Measurements from ENCODE around the gene IGSF11.
A peak's percentile ranks its signal among the peaks of the same experiment; 100 is the strongest.
"Not testable (repeated sequence)": the region's sequence is repeated elsewhere in the genome, so short reads cannot be mapped to it uniquely, and the experiment has no call there.

The IGSF11 gene

DNA sequence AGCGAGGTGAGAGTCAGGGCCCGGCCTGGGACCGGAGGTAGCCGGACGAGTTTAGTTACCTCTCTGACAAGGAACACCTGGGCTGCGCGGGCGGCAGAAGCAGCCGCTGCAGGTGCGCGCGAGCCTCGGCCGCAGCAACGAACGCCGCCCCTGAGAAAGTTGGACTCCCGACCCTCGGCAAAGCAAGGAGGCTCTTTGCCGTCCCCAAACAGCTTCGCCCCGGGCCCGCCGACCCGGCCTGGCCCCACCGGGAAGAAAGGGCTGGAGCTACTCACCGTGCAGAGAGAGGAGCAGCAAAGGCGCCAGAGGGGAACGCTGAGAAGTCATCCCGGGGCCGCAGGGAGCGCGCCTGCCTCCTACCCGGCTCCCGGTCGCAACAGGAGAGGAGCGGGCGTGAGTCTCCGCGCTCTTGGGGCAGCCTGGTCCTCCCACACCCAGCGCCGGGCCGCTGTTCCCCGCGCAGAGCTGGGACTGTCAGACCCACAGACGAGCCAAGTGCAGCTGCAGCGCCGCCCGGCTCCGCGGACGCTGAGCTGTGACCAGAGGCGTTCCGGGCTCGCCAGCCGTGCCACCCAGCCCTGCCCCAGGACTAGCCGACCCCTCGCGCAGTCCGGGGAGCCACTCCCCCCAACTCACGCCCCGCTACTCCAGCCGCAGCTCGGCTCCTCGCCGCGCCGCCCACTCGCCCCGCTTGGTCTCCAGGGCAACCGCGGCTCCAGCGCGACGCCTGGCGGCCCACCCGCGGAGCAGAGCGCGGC is at the start of gene IGSF11:
Gene IGSF11, minus strand, starts transcription at position 591 of the 758 bp plus-strand sequence. Its CDS starts 264 bp downstream, at position 327.
- DNase-seq (ENCODE audit: insufficient read length, low spot score) (peak; percentile 13), FAIRE-seq (no peak)
- no peak for TF ChIP-seq POLR2A (IDR thresholded peaks at IDR 0.05; ENCODE audit: low read depth, low read length)

- FAIRE-seq (no peak), DNase-seq (ENCODE audit: insufficient read length, low spot score) (no peak)
- TF ChIP-seq POLR2A (IDR thresholded peaks at IDR 0.05; ENCODE audit: low read depth, low read length): no peak
These were observed 45.7 kb upstream of the IGSF11 start for GRCh38 chr3:119080364-119080763.

DNA sequence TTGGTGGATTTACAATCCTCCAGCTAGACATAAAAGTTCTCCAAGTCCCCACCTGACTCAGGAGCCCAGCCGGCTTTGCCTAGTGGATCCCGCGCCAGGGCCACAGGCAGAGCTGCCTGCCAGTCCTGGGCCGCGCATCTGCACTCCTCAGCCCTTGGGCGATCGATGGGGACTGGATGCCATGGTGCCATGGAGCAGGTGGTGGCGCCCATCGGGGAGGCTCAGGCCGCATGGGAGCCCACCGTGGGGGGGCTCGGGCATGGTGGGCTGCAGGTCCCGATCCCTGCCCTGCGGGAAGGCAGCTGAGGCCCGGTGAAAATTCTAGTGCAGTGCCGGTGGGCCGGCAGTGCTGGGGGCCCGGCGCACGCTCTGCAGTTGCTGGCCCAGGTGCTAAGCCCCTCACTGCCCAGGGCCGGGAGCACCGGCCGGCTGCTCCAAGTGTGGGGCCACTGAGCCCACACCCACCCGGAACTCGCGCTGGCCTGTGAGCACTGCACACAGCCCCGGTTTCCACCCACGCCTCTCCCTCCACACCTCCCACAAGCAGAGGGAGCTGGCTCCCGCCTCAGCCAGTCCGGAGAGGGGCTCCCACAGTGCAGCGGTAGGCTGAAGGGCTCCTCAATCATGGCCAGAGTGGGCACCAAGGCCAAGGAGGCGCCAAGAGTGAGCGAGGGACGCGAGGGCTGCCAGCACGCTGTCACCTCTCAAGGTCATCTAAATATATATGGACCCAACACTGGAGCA is 38.8 kb upstream of the IGSF11 start:
- FAIRE-seq (no peak), DNase-seq (ENCODE audit: insufficient read length, low spot score) (no peak)
- no peak for TF ChIP-seq POLR2A (IDR thresholded peaks at IDR 0.05; ENCODE audit: low read depth, low read length)

DNA sequence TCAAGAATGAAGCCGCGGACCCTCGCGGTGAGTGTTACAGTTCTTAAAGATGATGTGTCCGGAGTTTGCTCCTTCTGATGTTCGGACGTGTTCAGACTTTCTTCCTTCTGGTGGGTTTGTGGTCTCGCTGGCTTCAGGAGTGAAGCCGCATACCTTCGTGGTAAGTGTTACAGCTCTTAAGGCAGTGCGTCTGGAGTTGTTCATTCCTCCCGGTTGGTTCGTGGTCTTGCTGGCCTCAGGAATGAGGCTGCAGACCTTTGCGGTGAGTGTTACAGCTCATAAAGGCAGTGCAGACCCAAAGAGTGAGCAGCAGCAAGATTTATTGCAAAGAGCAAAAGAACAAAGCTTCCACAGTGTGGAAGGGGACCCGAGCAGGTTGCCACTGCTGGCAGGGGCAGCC is 37.8 kb upstream of the IGSF11 start:
- not testable (repeated sequence) for DNase-seq (ENCODE audit: insufficient read length, low spot score); FAIRE-seq

GRCh38 chr3:119069725-119070124 is 35.1 kb upstream of the IGSF11 start:
- no peak for TF ChIP-seq POLR2A (IDR thresholded peaks at IDR 0.05; ENCODE audit: low read depth, low read length)
- DNase-seq (ENCODE audit: insufficient read length, low spot score) (no peak), FAIRE-seq (no peak)

- no peak for TF ChIP-seq POLR2A (IDR thresholded peaks at IDR 0.05; ENCODE audit: low read depth, low read length)
- FAIRE-seq: no peak
- no peak for DNase-seq (ENCODE audit: insufficient read length, low spot score)
These were observed 28.8 kb upstream of the IGSF11 start for GRCh38 chr3:119063471-119063870.

DNA sequence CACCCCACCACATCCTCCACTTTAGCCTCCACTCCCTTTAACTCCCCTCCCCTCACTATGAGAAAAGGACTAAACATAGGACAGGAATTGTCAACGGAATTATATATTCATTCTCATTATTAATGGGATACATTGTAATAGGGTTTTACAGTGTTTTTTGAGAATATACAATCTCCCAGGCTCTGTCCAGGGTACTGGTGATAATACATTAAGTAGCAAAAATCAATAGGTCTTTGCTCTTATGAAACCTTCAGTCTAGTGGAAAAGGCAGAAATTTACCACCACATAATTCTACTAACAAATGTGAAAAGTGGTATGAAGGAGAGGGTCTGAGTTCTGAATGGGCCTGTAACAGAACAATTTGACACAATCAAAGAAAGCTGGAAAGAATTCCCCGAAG is 28.2 kb upstream of the IGSF11 start:
- no peak for DNase-seq (ENCODE audit: insufficient read length, low spot score)
- no peak for TF ChIP-seq POLR2A (IDR thresholded peaks at IDR 0.05; ENCODE audit: low read depth, low read length)
- no peak for FAIRE-seq

GRCh38 chr3:119044593-119044992 is 9.9 kb upstream of the IGSF11 start:
- no peak for TF ChIP-seq POLR2A (IDR thresholded peaks at IDR 0.05; ENCODE audit: low read depth, low read length)
- FAIRE-seq (no peak), DNase-seq (ENCODE audit: insufficient read length, low spot score) (no peak)

GRCh38 chr3:119042162-119042561 is 7.5 kb upstream of the IGSF11 start:
- no peak for FAIRE-seq
- DNase-seq (ENCODE audit: insufficient read length, low spot score): no peak
- no peak for TF ChIP-seq POLR2A (IDR thresholded peaks at IDR 0.05; ENCODE audit: low read depth, low read length)

- FAIRE-seq (no peak), DNase-seq (ENCODE audit: insufficient read length, low spot score) (no peak)
- no peak for TF ChIP-seq POLR2A (IDR thresholded peaks at IDR 0.05; ENCODE audit: low read depth, low read length)
These were observed 334 bp upstream of the IGSF11 start for GRCh38 chr3:119035014-119035346.

GRCh38 chr3:119033393-119034255 is 1.0 kb downstream of the IGSF11 start:
- TF ChIP-seq POLR2A (IDR thresholded peaks at IDR 0.05; ENCODE audit: low read depth, low read length): no peak
- FAIRE-seq (no peak), DNase-seq (ENCODE audit: insufficient read length, low spot score) (no peak)

GRCh38 chr3:119025171-119025795 is 9.4 kb downstream of the IGSF11 start:
- DNase-seq (ENCODE audit: insufficient read length, low spot score) (no peak), FAIRE-seq (no peak)
- no peak for TF ChIP-seq POLR2A (IDR thresholded peaks at IDR 0.05; ENCODE audit: low read depth, low read length)

GRCh38 chr3:119019767-119020518 is 14.7 kb downstream of the IGSF11 start:
- DNase-seq (ENCODE audit: insufficient read length, low spot score) (no peak), FAIRE-seq (no peak)
- no peak for TF ChIP-seq POLR2A (IDR thresholded peaks at IDR 0.05; ENCODE audit: low read depth, low read length)
